Right atrium auricular region (tissue), 2 donors: ENCODE results near the gene B3GNT8. TPM values are rescaled to one million over a fixed set of nuclear protein-coding genes. Genes with fewer than 3 reads are reported as not detected.
"Not testable (repeated sequence)": the region's sequence is repeated elsewhere in the genome, so short reads cannot be mapped to it uniquely, and the experiment has no call there.

ENCODE experiments used
- DNase-seq: peaks from one replicate; pipeline ENCODE4 v3.0.0-alpha.2; 2019; ENCODE audit warnings: low spot score
- H3K27ac ChIP-seq, 2 donors: fragments of 200-600 bp; sonication (generic); 1 replicate in 1 of 2; 2 replicates in 1 of 2; pipeline ENCODE4 v1.5.1; 2016 to 2019
- H3K27me3 ChIP-seq, 2 donors: fragments of 200-600 bp; sonication (generic); one replicate each; pipeline versions ENCODE4 v1.5.1 to v1.6.0; 2017 to 2019
- H3K36me3 ChIP-seq: fragments of 200-600 bp; sonication (generic); one replicate; pipeline ENCODE4 v1.5.1; 2016
- H3K4me1 ChIP-seq, 2 donors: fragments of 200-600 bp; sonication (generic); one replicate each; pipeline versions ENCODE4 v1.5.1 to v1.6.0; 2017 to 2019
- H3K4me3 ChIP-seq, 2 donors: fragments of 200-600 bp; sonication (generic); 1 replicate in 1 of 2; 2 replicates in 1 of 2; pipeline ENCODE4 v1.5.1; 2017 to 2019; ENCODE audit warnings: mild to moderate bottlenecking in 1 of 2, moderate library complexity in 1 of 2
- H3K9me3 ChIP-seq, 2 donors: fragments of 200-600 bp; sonication (generic); one replicate each; pipeline ENCODE4 v1.5.1; 2019
- CTCF ChIP-seq, 2 donors: fragments of 200-600 bp; sonication (generic); IDR thresholded peaks; one replicate each; pipeline ENCODE4 v1.5.1; 2019; ENCODE audit warnings: antibody characterized with exemption in 2 of 2
- total RNA-seq, 2 donors: library from RNA; depleted of rRNA; stranded (reverse); fragments of >200 nt; gene quantifications; one replicate each; pipeline ENCODE4 v1.1.0, GENCODE V29; 2016

B3GNT8 gene
- total RNA-seq, 2 donors from 2014 or later: 1.9 to 4.5 TPM

- no peak for TF ChIP-seq CTCF (IDR thresholded peaks at IDR 0.05)
- no peak for DNase-seq
- no peaks in the 10 kb centered on the region for H3K27me3 ChIP-seq
- peaks cover 0 to 50% of the 10 kb centered on the region in 2 donors for H3K4me1 ChIP-seq
- no peaks in the 10 kb centered on the region for H3K9me3 ChIP-seq
- peak overlapping the region; percentile 71 to 78 for H3K27ac ChIP-seq
- peaks cover 27% of the 10 kb centered on the region for H3K36me3 ChIP-seq
- H3K4me3 ChIP-seq: no peak overlapping the region
These were observed 16.7 kb downstream of the B3GNT8 start for GRCh38 chr19:41410336-41411054.

DNA sequence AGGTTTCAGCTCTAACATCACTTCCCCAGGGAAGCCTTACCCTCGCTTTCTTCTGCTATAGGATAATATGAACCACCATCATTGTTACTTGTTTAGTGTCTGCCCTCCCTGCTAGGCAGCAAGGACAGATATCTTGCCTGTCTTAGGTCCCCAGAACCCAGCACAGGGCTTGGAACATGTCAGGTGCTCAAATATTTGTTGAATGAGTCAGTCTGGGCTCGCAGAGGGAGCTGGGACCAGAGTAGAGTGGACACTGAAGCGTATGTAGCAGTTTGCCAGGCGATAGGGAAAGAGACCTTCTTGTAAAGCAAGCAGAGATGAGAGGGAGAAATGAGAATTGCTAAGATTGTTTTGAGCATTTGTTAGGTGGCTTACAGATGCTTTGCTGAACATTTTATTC lies 17.9 kb downstream of the B3GNT8 start:
- H3K4me1 ChIP-seq: peaks cover 0 to 50% of the 10 kb centered on the region in 2 donors
- no peaks in the 10 kb centered on the region for H3K27me3 ChIP-seq
- H3K9me3 ChIP-seq: no peaks in the 10 kb centered on the region
- TF ChIP-seq CTCF (IDR thresholded peaks at IDR 0.05): no peak
- H3K27ac ChIP-seq: peak overlapping the region; percentile 71 to 78
- H3K4me3 ChIP-seq: no peak overlapping the region
- DNase-seq: no peak
- H3K36me3 ChIP-seq: peaks cover 16% of the 10 kb centered on the region

- H3K4me3 ChIP-seq: not testable (repeated sequence)
These were observed 18.3 kb downstream of the B3GNT8 start for GRCh38 chr19:41408846-41409245.

DNA sequence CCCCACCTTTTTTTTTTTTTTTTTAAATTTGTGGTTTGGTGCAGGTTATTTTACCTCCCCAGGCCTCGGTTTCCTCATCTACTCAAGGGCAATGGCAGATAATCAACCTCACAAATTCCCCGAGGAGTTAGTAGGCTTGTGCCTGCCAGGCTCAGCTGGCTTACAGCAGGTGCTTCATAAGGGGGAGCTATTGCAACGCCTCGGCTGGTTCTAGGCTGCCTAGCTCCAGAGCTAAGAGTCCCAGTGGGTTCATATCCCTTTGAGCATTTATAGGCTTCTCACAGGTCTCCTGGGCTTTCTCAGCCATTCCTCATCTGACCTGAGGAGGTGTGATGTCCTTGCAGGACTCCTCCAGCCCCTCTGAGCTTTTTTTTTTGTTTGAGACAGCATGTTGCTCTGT lies 18.9 kb downstream of the B3GNT8 start:
- H3K4me1 ChIP-seq: peaks cover 0 to 50% of the 10 kb centered on the region in 2 donors
- no peaks in the 10 kb centered on the region for H3K9me3 ChIP-seq
- no peak overlapping the region for H3K4me3 ChIP-seq
- no peak for TF ChIP-seq CTCF (IDR thresholded peaks at IDR 0.05)
- peaks cover 9% of the 10 kb centered on the region for H3K36me3 ChIP-seq
- no peaks in the 10 kb centered on the region for H3K27me3 ChIP-seq
- DNase-seq: no peak
- peak overlapping the region; percentile 71 to 78 for H3K27ac ChIP-seq

More at GRCh38 chr19:41408846-41409245, 18.3 kb downstream of the B3GNT8 start:
- peak overlapping the region; percentile 71 to 78 for H3K27ac ChIP-seq
- H3K36me3 ChIP-seq: peaks cover 11% of the 10 kb centered on the region
- not testable (repeated sequence) for DNase-seq, H3K27me3 ChIP-seq, H3K9me3 ChIP-seq
- H3K4me1 ChIP-seq: peaks cover 0 to 50% of the 10 kb centered on the region in 2 donors

- DNase-seq: no peak
- H3K27ac ChIP-seq: no peak overlapping the region
- TF ChIP-seq CTCF (IDR thresholded peaks at IDR 0.05): no peak
These were observed 19.9 kb downstream of the B3GNT8 start for GRCh38 chr19:41407271-41407670.

GRCh38 chr19:41405776-41406175 lies 21.4 kb downstream of the B3GNT8 start:
- TF ChIP-seq CTCF (IDR thresholded peaks at IDR 0.05): no peak
- H3K27me3 ChIP-seq: no peaks in the 10 kb centered on the region
- no peak overlapping the region for H3K4me3 ChIP-seq
- DNase-seq: no peak
- H3K9me3 ChIP-seq: no peaks in the 10 kb centered on the region
- H3K4me1 ChIP-seq: peaks cover 0 to 36% of the 10 kb centered on the region in 2 donors
- peaks cover 3% of the 10 kb centered on the region for H3K36me3 ChIP-seq
- no peak overlapping the region for H3K27ac ChIP-seq

More at GRCh38 chr19:41407271-41407670, 19.9 kb downstream of the B3GNT8 start:
- peaks cover 9% of the 10 kb centered on the region for H3K36me3 ChIP-seq
- no peaks in the 10 kb centered on the region for H3K27me3 ChIP-seq
- no peaks in the 10 kb centered on the region for H3K9me3 ChIP-seq
- no peak overlapping the region for H3K4me3 ChIP-seq
- peaks cover 0 to 50% of the 10 kb centered on the region in 2 donors for H3K4me1 ChIP-seq
